ENCODE data around the gene TMED5. TPM values are rescaled to one million over a fixed set of nuclear protein-coding genes. Genes with fewer than 3 reads are reported as not detected.
"Not testable (repeated sequence)": the region's sequence is repeated elsewhere in the genome, so short reads cannot be mapped to it uniquely, and the experiment has no call there.

TMED5 gene
- total RNA-seq, 1 experiment from 2014 or later = 22.8 TPM

- no peak for DNase-seq (ENCODE audit: low spot score)
- in situ Hi-C loops (cut with HindIII; ENCODE audit: low sequenced_read_pairs) = no loop called here
These were observed 2.2 kb downstream of the TMED5 start for GRCh38 chr1:93177991-93178390.

GRCh38 chr1:93174638-93175037, 5.6 kb downstream of the TMED5 start:
- in situ Hi-C loops (cut with HindIII; ENCODE audit: low sequenced_read_pairs); DNase-seq (ENCODE audit: low spot score): not testable (repeated sequence)

- DNase-seq (ENCODE audit: low spot score) = no peak
- in situ Hi-C loops (cut with HindIII; ENCODE audit: low sequenced_read_pairs) = no loop called here
These were observed 7.4 kb downstream of the TMED5 start for GRCh38 chr1:93172778-93173177.

DNA sequence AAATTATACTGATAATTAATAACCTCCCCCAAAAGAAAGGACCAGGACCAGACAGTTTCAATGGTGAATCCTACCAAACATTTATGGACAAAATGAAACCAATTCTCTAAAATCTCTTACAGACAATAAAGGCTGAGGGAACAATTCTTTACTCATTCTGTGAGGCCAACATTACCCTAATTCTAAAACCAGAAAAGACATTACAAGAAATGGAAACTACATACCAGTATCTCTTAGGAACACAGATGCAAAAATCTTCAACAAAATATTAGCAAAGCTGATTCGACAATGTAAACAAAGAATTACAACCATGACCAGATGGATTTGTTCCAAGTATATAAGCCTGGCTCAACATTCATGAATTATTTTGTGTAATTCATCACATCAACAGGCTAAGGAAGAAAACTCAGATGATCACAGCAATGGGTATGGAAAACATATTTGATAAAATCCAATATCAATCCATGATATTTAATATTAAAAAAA, 8.6 kb downstream of the TMED5 start:
- in situ Hi-C loops (cut with HindIII; ENCODE audit: low sequenced_read_pairs) = no loop called here
- DNase-seq (ENCODE audit: low spot score) = no peak

DNA sequence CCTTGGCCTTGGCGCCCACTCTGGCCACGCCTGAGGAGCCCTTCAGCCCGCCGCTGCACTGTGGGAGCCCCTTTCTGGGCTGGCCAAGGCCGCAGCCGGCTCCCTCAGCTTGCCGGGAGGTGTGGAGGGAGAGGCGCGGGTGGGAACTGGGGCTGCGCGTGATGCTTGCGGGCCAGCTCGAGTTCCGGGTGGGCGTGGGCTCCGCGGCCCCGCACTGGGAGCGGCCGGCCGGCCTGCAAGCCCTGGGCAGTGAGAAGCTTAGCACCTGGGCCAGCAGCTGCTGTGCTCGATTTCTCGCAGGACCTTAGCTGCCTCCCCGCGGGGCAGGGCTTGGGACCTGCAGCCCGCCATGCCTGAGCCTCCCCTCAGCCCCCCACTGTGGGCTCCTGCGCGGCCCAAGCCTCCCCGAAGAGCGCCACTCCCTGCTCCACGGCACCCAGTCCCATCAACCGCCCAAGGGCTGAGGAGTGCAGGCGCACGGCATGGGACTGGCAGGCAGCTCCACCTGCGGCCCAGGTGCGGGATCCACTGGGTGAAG, 10.0 kb downstream of the TMED5 start:
- DNase-seq (ENCODE audit: low spot score); in situ Hi-C loops (cut with HindIII; ENCODE audit: low sequenced_read_pairs): not testable (repeated sequence)

GRCh38 chr1:93167006-93167405, 13.2 kb downstream of the TMED5 start:
- in situ Hi-C loops (cut with HindIII; ENCODE audit: low sequenced_read_pairs) = no loop called here
- DNase-seq (ENCODE audit: low spot score) = no peak

- in situ Hi-C loops (cut with HindIII; ENCODE audit: low sequenced_read_pairs); DNase-seq (ENCODE audit: low spot score): not testable (repeated sequence)
These were observed 14.3 kb downstream of the TMED5 start for GRCh38 chr1:93165895-93166294.

DNA sequence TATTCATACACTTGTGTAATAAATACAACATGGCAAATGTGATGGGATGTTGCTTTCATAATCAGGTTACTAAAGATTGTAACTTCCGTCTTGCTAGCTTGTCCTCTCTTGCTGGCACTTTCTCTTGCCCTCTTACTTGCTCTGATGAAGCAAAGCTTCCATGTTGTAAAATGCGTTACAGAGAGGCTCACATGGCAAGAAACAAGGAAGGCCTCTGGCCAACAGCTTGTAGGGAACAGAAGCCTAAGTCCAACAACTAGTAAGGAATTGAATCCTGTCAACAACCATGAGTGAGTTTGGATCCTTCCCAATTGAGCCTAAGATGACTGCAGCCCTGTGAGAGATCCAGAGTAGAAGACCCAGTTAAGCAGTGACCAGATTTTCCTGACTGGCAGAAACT, 15.4 kb downstream of the TMED5 start:
- no peak for DNase-seq (ENCODE audit: low spot score)
- in situ Hi-C loops (cut with HindIII; ENCODE audit: low sequenced_read_pairs) = no loop called here

DNA sequence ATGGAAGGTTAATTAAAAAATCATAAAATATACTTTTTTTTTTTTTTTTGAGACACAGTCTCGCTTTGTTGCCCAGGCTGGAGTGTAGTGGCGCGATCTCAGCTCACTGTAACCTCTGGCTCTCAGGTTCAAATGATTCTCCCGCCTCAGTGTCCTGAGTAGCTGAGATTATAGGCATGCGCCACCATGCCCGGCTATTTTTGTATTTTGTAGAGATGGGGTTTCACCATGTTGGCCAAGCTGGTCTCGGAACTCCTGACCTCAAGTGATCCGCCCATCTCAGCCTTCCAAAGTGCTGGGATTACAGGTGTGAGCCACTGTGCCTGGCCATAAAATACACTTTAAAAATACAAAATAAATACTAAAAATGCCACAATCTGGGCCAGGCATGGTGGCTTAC, 16.9 kb downstream of the TMED5 start:
- DNase-seq (ENCODE audit: low spot score); in situ Hi-C loops (cut with HindIII; ENCODE audit: low sequenced_read_pairs): not testable (repeated sequence)

DNA sequence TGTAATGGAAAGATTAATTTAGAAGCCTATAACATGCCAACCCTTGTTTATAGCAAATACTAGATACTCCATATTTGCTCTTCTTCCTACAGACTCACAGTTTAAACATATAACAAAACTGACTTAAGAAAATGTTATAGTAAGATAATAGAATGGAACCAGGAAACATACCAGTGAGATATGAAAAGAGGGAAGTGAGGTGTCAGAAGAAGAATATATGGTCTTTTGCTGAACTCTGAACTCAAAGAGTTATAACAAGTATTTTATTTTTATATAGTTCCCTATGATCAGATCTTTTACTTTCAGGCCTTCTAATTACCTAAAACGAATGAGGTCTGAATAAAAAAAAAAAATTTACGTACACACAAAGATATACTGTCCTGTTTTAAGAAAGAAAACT, 20.9 kb downstream of the TMED5 start:
- in situ Hi-C loops (cut with HindIII; ENCODE audit: low sequenced_read_pairs) = no loop called here
- DNase-seq (ENCODE audit: low spot score) = no peak

DNA sequence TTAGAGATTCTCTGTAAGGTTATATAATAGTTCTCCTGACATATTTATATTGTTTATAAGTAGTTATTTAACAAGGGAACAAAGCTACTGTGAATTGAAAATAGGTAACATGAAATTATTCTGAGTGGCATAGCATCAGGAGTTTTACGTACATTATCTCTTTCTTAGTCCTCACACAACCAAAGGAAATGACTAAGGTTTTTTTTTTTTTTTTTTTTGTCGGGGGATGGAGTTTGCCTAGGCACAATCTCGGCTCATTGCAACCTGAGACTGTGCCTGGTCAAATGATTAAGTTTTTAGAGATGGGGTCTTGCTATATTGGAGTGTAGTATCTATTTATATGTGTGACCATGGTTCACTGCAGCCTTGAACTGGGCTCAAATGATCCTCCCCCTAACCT, 24.9 kb downstream of the TMED5 start:
- no peak for DNase-seq (ENCODE audit: low spot score)
- in situ Hi-C loops (cut with HindIII; ENCODE audit: low sequenced_read_pairs) = no loop called here

GRCh38 chr1:93154898-93155297, 25.3 kb downstream of the TMED5 start:
- DNase-seq (ENCODE audit: low spot score) = no peak
- in situ Hi-C loops (cut with HindIII; ENCODE audit: low sequenced_read_pairs) = no loop called here

- no peak for DNase-seq (ENCODE audit: low spot score)
- in situ Hi-C loops (cut with HindIII; ENCODE audit: low sequenced_read_pairs) = no loop called here
These were observed 27.4 kb downstream of the TMED5 start for GRCh38 chr1:93152835-93153234.

DNA sequence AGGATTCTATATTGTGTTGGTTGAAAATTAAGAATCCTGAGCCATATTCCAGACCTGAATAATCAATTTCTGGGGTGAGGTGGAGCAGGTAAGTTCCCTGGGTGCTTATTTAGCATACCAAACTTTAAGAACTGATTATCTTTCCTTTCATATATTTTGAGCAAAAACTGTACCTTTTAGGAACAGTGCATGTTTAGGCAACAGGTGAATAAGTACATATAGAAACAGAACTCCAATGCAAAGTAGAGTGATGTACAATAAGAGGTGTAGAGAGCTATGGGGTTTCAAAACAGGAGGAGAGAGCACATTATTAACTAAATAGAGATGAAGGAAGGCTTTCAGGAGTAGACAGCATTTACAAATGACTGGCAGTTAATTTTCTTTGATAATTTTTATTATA, 28.7 kb downstream of the TMED5 start:
- in situ Hi-C loops (cut with HindIII; ENCODE audit: low sequenced_read_pairs) = no loop called here
- no peak for DNase-seq (ENCODE audit: low spot score)

- in situ Hi-C loops (cut with HindIII; ENCODE audit: low sequenced_read_pairs) = no loop called here
- DNase-seq (ENCODE audit: low spot score) = no peak
These were observed 29.5 kb downstream of the TMED5 start for GRCh38 chr1:93150729-93151128.

DNA sequence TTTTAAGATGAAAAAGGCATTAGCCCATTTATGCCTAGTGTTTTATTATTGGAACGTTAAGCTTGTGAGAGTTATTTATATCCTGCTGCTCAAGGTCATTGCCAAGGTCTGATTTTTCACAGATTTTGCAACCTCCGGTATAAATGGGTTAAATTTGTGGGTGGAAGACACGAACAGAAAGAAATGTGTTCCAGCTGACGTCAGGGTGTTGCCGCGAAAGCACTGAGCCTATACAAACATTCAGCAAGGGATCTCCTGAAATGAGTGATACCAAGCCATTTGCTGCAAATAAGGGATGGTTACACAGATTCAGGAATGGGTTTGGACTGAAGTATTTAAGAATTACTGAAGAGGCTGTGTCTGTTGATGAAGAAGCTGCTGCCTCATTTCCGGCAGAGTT, 32.2 kb downstream of the TMED5 start:
- in situ Hi-C loops (cut with HindIII; ENCODE audit: low sequenced_read_pairs) = no loop called here
- DNase-seq (ENCODE audit: low spot score) = no peak

DNA sequence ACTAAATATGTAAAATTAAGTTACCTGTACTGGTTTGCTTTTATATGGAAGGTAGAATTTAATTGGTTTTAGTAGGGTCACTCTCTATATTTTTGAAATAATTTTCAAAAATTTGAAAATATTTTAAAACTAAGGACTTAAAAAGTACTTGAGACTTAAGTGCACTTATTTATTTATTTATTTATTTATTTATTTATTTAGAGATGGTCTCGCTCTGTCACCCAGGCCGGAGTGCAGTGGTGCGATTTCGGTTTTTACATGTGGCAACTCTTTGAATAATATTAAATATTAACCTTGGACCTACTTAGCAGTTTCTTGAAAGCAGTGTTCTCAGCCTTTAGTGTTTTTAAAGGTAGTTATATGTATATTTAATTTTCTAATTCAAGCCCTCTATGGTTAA, 36.4 kb downstream of the TMED5 start:
- no peak for DNase-seq (ENCODE audit: low spot score)
- in situ Hi-C loops (cut with HindIII; ENCODE audit: low sequenced_read_pairs) = no loop called here

DNA sequence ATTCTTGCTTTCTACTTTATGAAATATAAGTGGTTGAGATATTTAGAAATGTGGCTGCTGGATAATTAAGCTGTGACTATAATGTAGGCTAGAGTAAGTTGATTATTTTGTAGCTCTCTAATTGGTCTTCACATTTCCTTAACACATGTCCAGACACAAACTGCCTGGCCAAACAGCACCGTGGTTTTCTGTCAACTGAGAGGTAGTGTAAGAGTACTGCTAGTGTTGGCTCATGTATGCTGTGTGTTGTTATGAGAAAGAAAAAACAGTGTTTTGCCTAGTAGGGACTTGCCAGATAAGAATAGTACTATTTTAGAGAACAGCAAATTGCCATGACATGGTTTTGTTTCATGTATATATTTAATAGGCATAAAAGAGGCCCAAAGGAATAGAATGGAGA, 37.1 kb downstream of the TMED5 start:
- no peak for DNase-seq (ENCODE audit: low spot score)
- in situ Hi-C loops (cut with HindIII; ENCODE audit: low sequenced_read_pairs) = no loop called here

GRCh38 chr1:93142161-93142560, 38.1 kb downstream of the TMED5 start:
- in situ Hi-C loops (cut with HindIII; ENCODE audit: low sequenced_read_pairs) = no loop called here
- no peak for DNase-seq (ENCODE audit: low spot score)

DNA sequence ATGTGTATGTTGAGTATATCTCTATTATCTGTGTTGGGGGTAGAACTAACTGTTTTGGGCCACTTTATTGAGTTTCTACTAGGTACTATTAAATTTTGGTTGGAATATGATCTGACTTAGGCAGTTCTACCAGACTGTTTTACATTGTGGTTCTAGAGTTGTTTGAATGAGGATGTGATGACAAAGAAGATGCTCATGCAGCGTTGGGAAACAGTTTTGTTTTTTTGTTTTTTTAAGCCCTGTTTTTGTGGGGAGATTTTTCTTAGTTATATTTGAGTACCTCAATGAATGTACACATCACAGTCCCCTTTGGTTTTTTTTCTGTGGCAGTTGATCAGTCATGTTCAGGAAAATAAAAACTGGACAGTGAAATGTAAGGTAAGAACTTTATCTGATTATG, 40.1 kb downstream of the TMED5 start:
- in situ Hi-C loops (cut with HindIII; ENCODE audit: low sequenced_read_pairs) = no loop called here
- no peak for DNase-seq (ENCODE audit: low spot score)

DNA sequence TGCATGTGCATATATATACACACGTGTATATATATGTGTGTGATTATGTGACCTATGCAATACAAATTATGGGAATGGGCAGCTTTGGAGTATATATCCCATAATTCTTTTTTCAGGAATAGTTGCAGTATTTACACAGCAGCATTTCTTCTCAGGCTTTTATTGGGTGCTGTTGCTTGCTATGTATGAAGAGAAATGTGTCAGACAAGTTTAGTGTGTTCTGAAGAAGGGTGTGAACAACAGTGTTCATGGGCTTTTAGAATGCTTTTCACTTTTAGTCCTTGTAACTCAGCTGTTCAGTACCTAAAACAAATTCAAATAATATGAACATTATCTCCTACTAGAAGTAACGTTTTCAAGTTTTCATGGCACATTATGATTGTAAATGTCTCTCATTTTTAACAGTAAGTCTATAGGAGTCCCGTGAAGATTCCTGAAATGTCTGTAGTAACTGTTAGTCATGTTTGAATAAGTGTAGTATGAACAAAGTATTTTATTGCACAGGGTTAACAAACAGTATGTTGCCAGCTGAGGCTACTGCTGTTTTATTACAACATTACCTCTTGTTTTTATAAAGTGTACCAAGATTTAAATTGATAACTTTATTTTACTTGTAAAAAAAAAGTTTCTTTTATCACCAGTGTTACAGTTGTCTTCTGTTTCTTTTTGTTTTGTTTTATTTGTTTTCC, 42.5 kb downstream of the TMED5 start:
- in situ Hi-C loops (cut with HindIII; ENCODE audit: low sequenced_read_pairs) = no loop called here
- no peak for DNase-seq (ENCODE audit: low spot score)

Measured in G401 (cell line).